GM12864 (cell line): ENCODE measurements around the gene SF3A1.

Experiments used
- DNase-seq: peaks from one replicate; pipeline ENCODE4 v3.0.0-alpha.2; 2011; ENCODE audit warnings: low read depth
- H3K4me3 ChIP-seq: 2 replicates; pipeline ENCODE4 v1.5.1; 2011; ENCODE audit warnings: mild to moderate bottlenecking, low read depth, low read length, control low read depth
- TF ChIP-seq, protein P1 (sequence below): IDR thresholded peaks from 2 replicates; pipeline ENCODE4 v1.5.1; 2011; ENCODE audit warnings: low read depth, mild to moderate bottlenecking, moderate library complexity, low read length, control low read depth, inconsistent platforms; ENCODE audit errors: missing control alignments

The SF3A1 gene

GRCh38 chr22:30328466-30329049 is 28.1 kb downstream of the SF3A1 start:
- TF ChIP-seq, protein P1, sequence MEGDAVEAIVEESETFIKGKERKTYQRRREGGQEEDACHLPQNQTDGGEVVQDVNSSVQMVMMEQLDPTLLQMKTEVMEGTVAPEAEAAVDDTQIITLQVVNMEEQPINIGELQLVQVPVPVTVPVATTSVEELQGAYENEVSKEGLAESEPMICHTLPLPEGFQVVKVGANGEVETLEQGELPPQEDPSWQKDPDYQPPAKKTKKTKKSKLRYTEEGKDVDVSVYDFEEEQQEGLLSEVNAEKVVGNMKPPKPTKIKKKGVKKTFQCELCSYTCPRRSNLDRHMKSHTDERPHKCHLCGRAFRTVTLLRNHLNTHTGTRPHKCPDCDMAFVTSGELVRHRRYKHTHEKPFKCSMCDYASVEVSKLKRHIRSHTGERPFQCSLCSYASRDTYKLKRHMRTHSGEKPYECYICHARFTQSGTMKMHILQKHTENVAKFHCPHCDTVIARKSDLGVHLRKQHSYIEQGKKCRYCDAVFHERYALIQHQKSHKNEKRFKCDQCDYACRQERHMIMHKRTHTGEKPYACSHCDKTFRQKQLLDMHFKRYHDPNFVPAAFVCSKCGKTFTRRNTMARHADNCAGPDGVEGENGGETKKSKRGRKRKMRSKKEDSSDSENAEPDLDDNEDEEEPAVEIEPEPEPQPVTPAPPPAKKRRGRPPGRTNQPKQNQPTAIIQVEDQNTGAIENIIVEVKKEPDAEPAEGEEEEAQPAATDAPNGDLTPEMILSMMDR: no peak
- H3K4me3 ChIP-seq: no peak overlapping the region
- DNase-seq: no peak

- TF ChIP-seq, protein P1: no peak
- DNase-seq: no peak
- peak overlapping the region; percentile 66; the same call in 1 of the 2 replicates for H3K4me3 ChIP-seq
Observed at GRCh38 chr22:30327864-30328345, 28.8 kb downstream of the SF3A1 start.

GRCh38 chr22:30326706-30327362 is 29.9 kb downstream of the SF3A1 start, which contains the start of gene TBC1D10A:
TSS of gene TBC1D10A (minus strand) at chr22:30326941. CDS start at chr22:30326881, 60 bp downstream.
- TF ChIP-seq, protein P1: no peak
- H3K4me3 ChIP-seq: peak within 1 kb of the TSS; percentile 67
- peak; percentile 85 for DNase-seq

DNA sequence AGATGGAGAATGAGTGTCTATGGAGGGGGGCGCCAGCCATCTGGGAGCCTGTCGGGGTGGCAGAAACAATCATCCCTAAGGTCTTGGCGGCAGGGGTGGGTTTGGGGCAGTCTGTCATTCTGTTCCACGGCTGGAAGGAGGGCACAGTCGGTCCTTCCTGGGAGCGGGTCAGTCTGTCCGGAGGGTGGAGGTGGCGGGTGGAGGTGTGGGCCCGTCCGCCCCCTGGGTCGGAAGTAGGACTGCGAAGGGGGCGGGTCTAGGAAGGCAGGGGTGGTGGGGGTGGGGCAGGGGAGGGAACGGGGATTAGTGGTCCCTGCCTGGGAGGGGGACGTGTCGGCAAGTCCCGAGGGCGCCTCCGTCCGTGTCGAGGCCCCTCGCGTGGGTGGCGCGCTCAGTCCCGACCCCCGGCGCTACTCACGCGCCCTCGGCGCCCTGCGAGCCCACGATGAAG is 30.4 kb downstream of the SF3A1 start:
- peak overlapping the region; percentile 67 for H3K4me3 ChIP-seq
- DNase-seq: no peak
- TF ChIP-seq, protein P1: no peak

DNA sequence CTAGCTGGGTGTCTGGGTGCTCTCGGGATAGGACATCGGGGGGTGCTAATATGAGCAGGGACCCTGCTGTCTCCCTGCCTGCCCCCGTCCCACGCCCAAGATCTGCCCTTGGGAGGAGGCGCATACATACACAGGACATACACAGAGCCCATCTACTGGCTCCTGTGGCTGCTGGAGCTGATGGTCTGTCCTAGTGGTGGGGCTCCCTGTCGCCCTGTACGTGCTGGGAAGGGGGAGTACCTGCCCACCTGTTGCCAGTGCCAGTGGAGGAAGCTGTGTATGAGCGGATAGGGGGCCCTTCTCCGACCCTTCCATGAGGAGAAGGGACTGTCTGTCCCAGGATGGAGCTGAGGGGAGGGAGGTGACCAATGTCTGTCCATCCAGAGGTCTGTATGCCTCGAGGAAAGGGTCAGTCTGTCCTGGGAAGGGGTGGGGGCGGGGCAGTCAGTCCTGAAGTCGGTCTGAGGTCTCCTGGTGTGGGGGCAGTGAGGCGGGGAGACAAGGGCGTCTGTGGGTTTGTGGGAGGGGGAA is 30.9 kb downstream of the SF3A1 start:
- TF ChIP-seq, protein P1: no peak
- DNase-seq: no peak
- H3K4me3 ChIP-seq: peak overlapping the region; percentile 67

DNA sequence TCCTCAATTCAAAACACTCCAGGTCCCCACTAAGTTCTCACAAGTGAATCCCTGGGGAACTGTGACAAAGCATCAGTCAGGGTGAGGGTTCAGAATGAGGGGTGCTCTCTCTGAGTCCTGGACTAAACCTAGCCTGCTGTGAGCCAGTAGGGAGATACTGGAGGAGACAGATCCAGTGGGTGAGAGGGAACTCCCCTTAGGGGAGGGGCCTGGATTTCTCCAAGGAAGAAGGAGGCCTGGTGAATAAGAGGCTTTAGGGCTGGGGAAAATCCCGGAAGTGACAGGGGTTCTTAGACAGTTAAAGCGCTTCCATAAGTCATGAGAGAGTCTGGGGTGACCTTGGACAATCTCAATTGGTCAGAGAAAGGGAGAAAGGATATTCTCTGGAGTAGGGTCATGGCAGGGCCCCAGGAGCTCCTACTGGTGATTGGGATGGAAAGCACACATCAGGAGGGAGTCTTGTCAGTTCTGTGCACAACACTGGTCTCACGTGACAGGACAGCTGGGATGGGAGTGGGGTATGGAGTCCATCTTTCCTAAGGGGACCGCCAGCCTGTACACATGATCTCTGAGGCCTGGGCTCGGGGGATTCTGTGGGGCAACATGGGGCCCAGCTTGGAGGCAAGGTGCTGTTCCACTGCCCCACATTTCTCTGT is 31.5 kb downstream of the SF3A1 start:
- TF ChIP-seq, protein P1: no peak
- DNase-seq: no peak
- H3K4me3 ChIP-seq: peak overlapping the region; percentile 67
